Measurements from ENCODE around the gene DEUP1.

Gene DEUP1

GRCh38 chr11:93478841-93479240, 148.3 kb downstream of the DEUP1 start:
- no peak for DNase-seq (ENCODE audit: low spot score)

- no peak for DNase-seq (ENCODE audit: low spot score)
Measured at GRCh38 chr11:93480256-93480655, 149.7 kb downstream of the DEUP1 start.

- no peak for DNase-seq (ENCODE audit: low spot score)
Measured at GRCh38 chr11:93480756-93481155, 150.2 kb downstream of the DEUP1 start.

- no peak for DNase-seq (ENCODE audit: low spot score)
Measured at GRCh38 chr11:93481279-93481678, 150.7 kb downstream of the DEUP1 start.

- DNase-seq (ENCODE audit: low spot score): no peak
Measured at GRCh38 chr11:93481696-93482095, 151.2 kb downstream of the DEUP1 start.

- DNase-seq (ENCODE audit: low spot score): no peak
Measured at GRCh38 chr11:93482556-93482955, 152.0 kb downstream of the DEUP1 start.

GRCh38 chr11:93484716-93485115, 154.2 kb downstream of the DEUP1 start:
- no peak for DNase-seq (ENCODE audit: low spot score)

GRCh38 chr11:93485983-93486382, 155.4 kb downstream of the DEUP1 start:
- no peak for DNase-seq (ENCODE audit: low spot score)

- no peak for DNase-seq (ENCODE audit: low spot score)
Measured at GRCh38 chr11:93487032-93487483, 156.5 kb downstream of the DEUP1 start.
